Measurements from ENCODE around the gene MALAT1.

Gene MALAT1

GRCh38 chr11:65488273-65489034 is 10.4 kb upstream of the MALAT1 start:
- ChIA-PET CTCF (interaction anchor here (1.0 to 3.2 kb wide), 7 partner anchors 9 to 173 kb away, joined by 3 to 13 read pairs (median 4); partner anchors contain the start of gene MALAT1), POLR2A (interaction anchor here (0.8 to 29.4 kb wide), 6 partner anchors 14 to 370 kb away, joined by 3 to 1783 read pairs (median 299); partner anchors contain the start of genes MALAT1, NEAT1 and SCYL1)
- no peak for DNase-seq (ENCODE audit: extremely low spot score)
- TF ChIP-seq FOXK2 (IDR thresholded peaks at IDR 0.05) (no peak), L3MBTL2 (conservative IDR thresholded peaks at IDR 0.05) (no peak), PKNOX1 (IDR thresholded peaks at IDR 0.05) (no peak), SP1 (IDR thresholded peaks at IDR 0.05) (no peak), CTBP1 (IDR thresholded peaks at IDR 0.05; ENCODE audit: borderline replicate concordance) (no peak), ARNT (IDR thresholded peaks at IDR 0.05) (no peak), ELF4 (IDR thresholded peaks at IDR 0.05) (no peak), FOXM1 (IDR thresholded peaks at IDR 0.05; ENCODE audit: borderline replicate concordance) (no peak), ZNF384 (IDR thresholded peaks at IDR 0.05) (no peak), NFRKB (IDR thresholded peaks at IDR 0.05) (no peak), SUZ12 (IDR thresholded peaks at IDR 0.05) (no peak), FOXA1 (IDR thresholded peaks at IDR 0.05) (no peak), BHLHE40 (IDR thresholded peaks at IDR 0.05; ENCODE audit: borderline replicate concordance) (no peak)

- CTCF ChIA-PET = interaction anchor here (1.0 to 3.2 kb wide), 6 partner anchors 8 to 20 kb away, joined by 3 to 13 read pairs (median 4); partner anchors contain the start of gene MALAT1
- POLR2A ChIA-PET = interaction anchor here (12.7 to 29.4 kb wide), 3 partner anchors 14 to 67 kb away, joined by 594 to 1783 read pairs (median 1436); partner anchors contain the start of genes MALAT1 and NEAT1
- DNase-seq (ENCODE audit: extremely low spot score) = no peak
- TF ChIP-seq ELF4 (IDR thresholded peaks at IDR 0.05) (no peak), BHLHE40 (IDR thresholded peaks at IDR 0.05; ENCODE audit: borderline replicate concordance) (no peak), SP1 (IDR thresholded peaks at IDR 0.05) (no peak), ARNT (IDR thresholded peaks at IDR 0.05) (no peak), SUZ12 (IDR thresholded peaks at IDR 0.05) (no peak), TARDBP (IDR thresholded peaks at IDR 0.05) (no peak), LEF1 (IDR thresholded peaks at IDR 0.05; ENCODE audit: borderline replicate concordance) (no peak), NFRKB (IDR thresholded peaks at IDR 0.05) (no peak)
These were observed 9.7 kb upstream of the MALAT1 start for GRCh38 chr11:65489035-65489705.

GRCh38 chr11:65489706-65490320 is 9.0 kb upstream of the MALAT1 start:
- POLR2A ChIA-PET = interaction anchor here (12.7 to 29.4 kb wide), 3 partner anchors 13 to 67 kb away, joined by 594 to 1783 read pairs (median 1436); partner anchors contain the start of genes MALAT1 and NEAT1
- DNase-seq (ENCODE audit: extremely low spot score) = no peak
- CTCF ChIA-PET = interaction anchor here (1.1 to 3.2 kb wide), 4 partner anchors 9 to 20 kb away, joined by 3 to 13 read pairs (median 4); partner anchors contain the start of gene MALAT1
- TF ChIP-seq LEF1 (IDR thresholded peaks at IDR 0.05; ENCODE audit: borderline replicate concordance) (no peak), HDGF (IDR thresholded peaks at IDR 0.05; ENCODE audit: borderline replicate concordance) (no peak), TARDBP (IDR thresholded peaks at IDR 0.05) (no peak), SUZ12 (IDR thresholded peaks at IDR 0.05) (no peak), FOXK2 (IDR thresholded peaks at IDR 0.05) (no peak), PKNOX1 (IDR thresholded peaks at IDR 0.05) (no peak), FOXM1 (IDR thresholded peaks at IDR 0.05; ENCODE audit: borderline replicate concordance) (no peak), CTBP1 (IDR thresholded peaks at IDR 0.05; ENCODE audit: borderline replicate concordance) (no peak), ZNF384 (IDR thresholded peaks at IDR 0.05) (no peak), SP1 (IDR thresholded peaks at IDR 0.05) (no peak), ELF4 (IDR thresholded peaks at IDR 0.05) (no peak), ARNT (IDR thresholded peaks at IDR 0.05) (no peak), L3MBTL2 (conservative IDR thresholded peaks at IDR 0.05) (no peak), BHLHE40 (IDR thresholded peaks at IDR 0.05; ENCODE audit: borderline replicate concordance) (no peak), FOXA1 (IDR thresholded peaks at IDR 0.05) (no peak), NFRKB (IDR thresholded peaks at IDR 0.05) (no peak)

- DNase-seq (ENCODE audit: extremely low spot score) = no peak
- ChIA-PET POLR2A (interaction anchor here (1.2 to 29.4 kb wide), 6 partner anchors 12 to 68 kb away, joined by 3 to 1783 read pairs (median 300); partner anchors contain the start of genes MALAT1 and NEAT1), CTCF (interaction anchor here (0.9 to 2.1 kb wide), 3 partner anchors 12 to 74 kb away, joined by 3 to 8 read pairs (median 5); no protein-coding TSS in a partner anchor)
- TF ChIP-seq FOXA1 (IDR thresholded peaks at IDR 0.05) (no peak), TARDBP (IDR thresholded peaks at IDR 0.05) (no peak), NFRKB (IDR thresholded peaks at IDR 0.05) (no peak), HDGF (IDR thresholded peaks at IDR 0.05; ENCODE audit: borderline replicate concordance) (no peak), SP1 (IDR thresholded peaks at IDR 0.05) (no peak), PKNOX1 (IDR thresholded peaks at IDR 0.05) (no peak), ELF4 (IDR thresholded peaks at IDR 0.05) (no peak)
These were observed 7.7 kb upstream of the MALAT1 start for GRCh38 chr11:65491163-65491465.
